ENCODE results near the gene TNFRSF21.

The TNFRSF21 gene

GRCh38 chr6:47235421-47235820 is 74.3 kb downstream of the TNFRSF21 start:
- Histone ChIP-seq H2BK120ac (ENCODE audit: low read depth, low read length) (no peak overlapping the region), H3K9ac (ENCODE audit: low read length) (no peak overlapping the region), H2AFZ (ENCODE audit: low read depth, low read length) (no peak overlapping the region), H3K27me3 (ENCODE audit: control insufficient read depth in 1 of 2, insufficient read depth in 1 of 2, low read length in 2 of 2) (no peaks in the 10 kb centered on the region), H4K91ac (ENCODE audit: low read length) (no peak overlapping the region), H3K4ac (ENCODE audit: low read depth in 1 of 2, low read length in 2 of 2) (peak overlapping the region in 1 of 2 experiments; percentile 43), H2BK12ac (ENCODE audit: low read length in 2 of 2) (peak overlapping the region in 1 of 2 experiments; percentile 73), H3K27ac (ENCODE audit: low read length, poor library complexity, severe bottlenecking) (no peak overlapping the region), H3K4me1 (ENCODE audit: control insufficient read depth, insufficient read depth, low read depth, low read length) (no peaks in the 10 kb centered on the region), H3K4me2 (ENCODE audit: low read length, poor library complexity, severe bottlenecking) (no peak overlapping the region), H3K23ac (ENCODE audit: low read length in 2 of 2) (no peak overlapping the region), H3K9me3 (ENCODE audit: control insufficient read depth, low read length) (no peaks in the 10 kb centered on the region), H2BK5ac (ENCODE audit: low read depth, low read length, poor library complexity, severe bottlenecking) (no peak overlapping the region), H3K18ac (ENCODE audit: low read depth in 1 of 2, low read length in 2 of 2) (peak overlapping the region in 1 of 2 experiments; percentile 70), H3K36me3 (ENCODE audit: control insufficient read depth in 1 of 2, insufficient read depth in 2 of 2, low read depth in 1 of 2, low read length in 2 of 2) (peaks cover 15 to 45% of the 10 kb centered on the region in 2 experiments), H3K4me3 (ENCODE audit: insufficient read depth in 1 of 2, low read depth in 1 of 2, low read length in 2 of 2) (no peak overlapping the region), H2AK5ac (ENCODE audit: low read length, severe bottlenecking) (no peak overlapping the region), H3K79me1 (replicated peaks; ENCODE audit: low read length, poor library complexity, severe bottlenecking) (peaks cover 16% of the 10 kb centered on the region), H3K14ac (ENCODE audit: low read length in 2 of 2) (no peak overlapping the region), H4K8ac (ENCODE audit: low read length) (peak overlapping the region; percentile 75), H2BK15ac (ENCODE audit: low read depth, poor library complexity, severe bottlenecking) (no peak overlapping the region)
- no peak for DNase-seq
- 100% methylated on average over 1 of the region's 1 CpG for WGBS

GRCh38 chr6:47234266-47234933 is 75.3 kb downstream of the TNFRSF21 start:
- no peak overlapping the region for H2BK120ac ChIP-seq (ENCODE audit: low read depth, low read length)
- 96% methylated on average over 23 of the region's 30 CpGs for WGBS
- no peaks in the 10 kb centered on the region for H3K4me1 ChIP-seq (ENCODE audit: control insufficient read depth, insufficient read depth, low read depth, low read length)
- H4K8ac ChIP-seq (ENCODE audit: low read length) = peak overlapping the region; percentile 47
- no peak overlapping the region for H2BK15ac ChIP-seq (ENCODE audit: low read depth, poor library complexity, severe bottlenecking)
- H2BK12ac ChIP-seq (ENCODE audit: low read length in 2 of 2) = no peak overlapping the region
- no peak overlapping the region for H2BK5ac ChIP-seq (ENCODE audit: low read depth, low read length, poor library complexity, severe bottlenecking)
- H3K9ac ChIP-seq (ENCODE audit: low read length) = no peak overlapping the region
- no peak overlapping the region for H3K27ac ChIP-seq (ENCODE audit: low read length, poor library complexity, severe bottlenecking)
- H3K27me3 ChIP-seq (ENCODE audit: control insufficient read depth in 1 of 2, insufficient read depth in 1 of 2, low read length in 2 of 2) = no peaks in the 10 kb centered on the region
- H2AFZ ChIP-seq (ENCODE audit: low read depth, low read length) = no peak overlapping the region
- no peak overlapping the region for H3K4me2 ChIP-seq (ENCODE audit: low read length, poor library complexity, severe bottlenecking)
- no peak overlapping the region for H4K91ac ChIP-seq (ENCODE audit: low read length)
- no peaks in the 10 kb centered on the region for H3K9me3 ChIP-seq (ENCODE audit: control insufficient read depth, low read length)
- H3K18ac ChIP-seq (ENCODE audit: low read depth in 1 of 2, low read length in 2 of 2) = no peak overlapping the region
- no peak overlapping the region for H3K4ac ChIP-seq (ENCODE audit: low read depth in 1 of 2, low read length in 2 of 2)
- no peak overlapping the region for H3K14ac ChIP-seq (ENCODE audit: low read length in 2 of 2)
- no peak overlapping the region for H3K4me3 ChIP-seq (ENCODE audit: insufficient read depth in 1 of 2, low read depth in 1 of 2, low read length in 2 of 2)
- H3K36me3 ChIP-seq (ENCODE audit: control insufficient read depth in 1 of 2, insufficient read depth in 2 of 2, low read depth in 1 of 2, low read length in 2 of 2) = peaks cover 15 to 50% of the 10 kb centered on the region in 2 experiments
- H2AK5ac ChIP-seq (ENCODE audit: low read length, severe bottlenecking) = no peak overlapping the region
- H3K79me1 ChIP-seq (replicated peaks; ENCODE audit: low read length, poor library complexity, severe bottlenecking) = peaks cover 12% of the 10 kb centered on the region
- DNase-seq = no peak
- no peak overlapping the region for H3K23ac ChIP-seq (ENCODE audit: low read length in 2 of 2)

- no peak overlapping the region for H3K4me2 ChIP-seq (ENCODE audit: low read length, poor library complexity, severe bottlenecking)
- no peak overlapping the region for H3K23ac ChIP-seq (ENCODE audit: low read length in 2 of 2)
- no peak overlapping the region for H3K27ac ChIP-seq (ENCODE audit: low read length, poor library complexity, severe bottlenecking)
- no peak overlapping the region for H4K91ac ChIP-seq (ENCODE audit: low read length)
- H2AFZ ChIP-seq (ENCODE audit: low read depth, low read length) = no peak overlapping the region
- H3K9me3 ChIP-seq (ENCODE audit: control insufficient read depth, low read length) = no peaks in the 10 kb centered on the region
- H2BK12ac ChIP-seq (ENCODE audit: low read length in 2 of 2) = no peak overlapping the region
- H2AK5ac ChIP-seq (ENCODE audit: low read length, severe bottlenecking) = no peak overlapping the region
- H2BK120ac ChIP-seq (ENCODE audit: low read depth, low read length) = no peak overlapping the region
- no peak overlapping the region for H4K8ac ChIP-seq (ENCODE audit: low read length)
- no peaks in the 10 kb centered on the region for H3K4me1 ChIP-seq (ENCODE audit: control insufficient read depth, insufficient read depth, low read depth, low read length)
- peaks cover 10% of the 10 kb centered on the region for H3K79me1 ChIP-seq (replicated peaks; ENCODE audit: low read length, poor library complexity, severe bottlenecking)
- H3K18ac ChIP-seq (ENCODE audit: low read depth in 1 of 2, low read length in 2 of 2) = no peak overlapping the region
- H3K4me3 ChIP-seq (ENCODE audit: insufficient read depth in 1 of 2, low read depth in 1 of 2, low read length in 2 of 2) = no peak overlapping the region
- no peak overlapping the region for H3K14ac ChIP-seq (ENCODE audit: low read length in 2 of 2)
- no peak overlapping the region for H2BK15ac ChIP-seq (ENCODE audit: low read depth, poor library complexity, severe bottlenecking)
- no peak overlapping the region for H3K9ac ChIP-seq (ENCODE audit: low read length)
- DNase-seq = no peak
- no peaks in the 10 kb centered on the region for H3K27me3 ChIP-seq (ENCODE audit: control insufficient read depth in 1 of 2, insufficient read depth in 1 of 2, low read length in 2 of 2)
- peaks cover 13 to 46% of the 10 kb centered on the region in 2 experiments for H3K36me3 ChIP-seq (ENCODE audit: control insufficient read depth in 1 of 2, insufficient read depth in 2 of 2, low read depth in 1 of 2, low read length in 2 of 2)
- no peak overlapping the region for H3K4ac ChIP-seq (ENCODE audit: low read depth in 1 of 2, low read length in 2 of 2)
- H2BK5ac ChIP-seq (ENCODE audit: low read depth, low read length, poor library complexity, severe bottlenecking) = no peak overlapping the region
- WGBS = 90% methylated on average over 1 of the region's 4 CpGs
Observed at GRCh38 chr6:47231151-47231550, 78.6 kb downstream of the TNFRSF21 start.

- Histone ChIP-seq H4K91ac (ENCODE audit: low read length) (no peak overlapping the region), H3K18ac (ENCODE audit: low read depth in 1 of 2, low read length in 2 of 2) (no peak overlapping the region), H2BK15ac (ENCODE audit: low read depth, poor library complexity, severe bottlenecking) (no peak overlapping the region), H3K4me3 (ENCODE audit: insufficient read depth in 1 of 2, low read depth in 1 of 2, low read length in 2 of 2) (no peak overlapping the region), H3K4me2 (ENCODE audit: low read length, poor library complexity, severe bottlenecking) (no peak overlapping the region), H3K4me1 (ENCODE audit: control insufficient read depth, insufficient read depth, low read depth, low read length) (no peaks in the 10 kb centered on the region), H2AK5ac (ENCODE audit: low read length, severe bottlenecking) (no peak overlapping the region), H3K79me1 (replicated peaks; ENCODE audit: low read length, poor library complexity, severe bottlenecking) (peaks cover 4% of the 10 kb centered on the region), H3K14ac (ENCODE audit: low read length in 2 of 2) (no peak overlapping the region), H4K8ac (ENCODE audit: low read length) (no peak overlapping the region), H3K9ac (ENCODE audit: low read length) (no peak overlapping the region), H3K27ac (ENCODE audit: low read length, poor library complexity, severe bottlenecking) (no peak overlapping the region), H2BK5ac (ENCODE audit: low read depth, low read length, poor library complexity, severe bottlenecking) (no peak overlapping the region), H2AFZ (ENCODE audit: low read depth, low read length) (no peak overlapping the region), H3K23ac (ENCODE audit: low read length in 2 of 2) (no peak overlapping the region), H3K27me3 (ENCODE audit: control insufficient read depth in 1 of 2, insufficient read depth in 1 of 2, low read length in 2 of 2) (no peaks in the 10 kb centered on the region), H2BK120ac (ENCODE audit: low read depth, low read length) (no peak overlapping the region), H2BK12ac (ENCODE audit: low read length in 2 of 2) (no peak overlapping the region), H3K4ac (ENCODE audit: low read depth in 1 of 2, low read length in 2 of 2) (no peak overlapping the region), H3K36me3 (ENCODE audit: control insufficient read depth in 1 of 2, insufficient read depth in 2 of 2, low read depth in 1 of 2, low read length in 2 of 2) (peaks cover 13 to 46% of the 10 kb centered on the region in 2 experiments), H3K9me3 (ENCODE audit: control insufficient read depth, low read length) (no peaks in the 10 kb centered on the region)
- no peak for DNase-seq
- WGBS = 89% methylated on average over 5 of the region's 6 CpGs
Observed at GRCh38 chr6:47230579-47230978, 79.1 kb downstream of the TNFRSF21 start.

Measured in mesenchymal stem cell (in vitro differentiated cells and primary cell).